BLaER1 treated with 17β-estradiol and CSF1 and Interleukin-3, amounts not matched to agents 10 nM and 100 nM (cell line): ENCODE measurements around the gene RNF213.
A peak's percentile ranks its signal among the peaks of the same experiment; 100 is the strongest.

ENCODE experiments used
- H3K27ac ChIP-seq, 11 experiments: shearing (Covaris generic); formaldehyde crosslinking; 2 replicates each; pipeline ENCODE4 v1.8.1; 2022
- H3K27me3 ChIP-seq, 11 experiments: shearing (Covaris generic); formaldehyde crosslinking; 2 replicates each; pipeline ENCODE4 v1.8.1; 2022
- H3K36me3 ChIP-seq, 11 experiments: shearing (Covaris generic); formaldehyde crosslinking; 2 replicates each; pipeline ENCODE4 v1.8.1; 2022
- H3K4me1 ChIP-seq, 10 experiments: shearing (Covaris generic); formaldehyde crosslinking; 2 replicates each; pipeline ENCODE4 v1.8.1; 2022
- H3K4me2 ChIP-seq, 11 experiments: shearing (Covaris generic); formaldehyde crosslinking; 2 replicates each; pipeline ENCODE4 v1.8.1; 2022
- H3K4me3 ChIP-seq, 10 experiments: shearing (Covaris generic); formaldehyde crosslinking; 2 replicates each; pipeline ENCODE4 v1.8.1; 2022
- H3K9ac ChIP-seq, 11 experiments: shearing (Covaris generic); formaldehyde crosslinking; 2 replicates each; pipeline ENCODE4 v1.8.1; 2022
- H3K9me3 ChIP-seq, 11 experiments: shearing (Covaris generic); formaldehyde crosslinking; replicated peaks in 1 of 11; 2 replicates each; pipeline ENCODE4 v1.8.1; 2022
- H4K20me1 ChIP-seq, 11 experiments: shearing (Covaris generic); formaldehyde crosslinking; 2 replicates each; pipeline ENCODE4 v1.8.1; 2022
- Cebpa-rat ChIP-seq, 11 experiments: shearing (Covaris generic); IDR thresholded peaks; 2 replicates each; pipeline ENCODE4 v1.8.1; 2022

Gene RNF213

GRCh38 chr17:80260791-80261158 is at the start of gene RNF213:
Gene RNF213 (plus strand): TSS chr17:80260852. CDS start chr17:80263682, 2,830 bp downstream.
- H3K4me1 ChIP-seq = peaks cover 69 to 83% (median 76%) of the 10 kb centered on the region in 10 experiments
- H3K4me3 ChIP-seq = peak within 1 kb of the TSS; percentile 71 to 97 (median 80)
- no peaks in the 10 kb centered on the region for H3K27me3 ChIP-seq
- H3K27ac ChIP-seq = peak within 1 kb of the TSS; percentile 88 to 98 (median 94)
- no peaks in the 10 kb centered on the region for H3K9me3 ChIP-seq
- no peak for TF ChIP-seq Cebpa-rat (IDR thresholded peaks at IDR 0.05)
- peak within 1 kb of the TSS; percentile 87 to 97 (median 93) for H3K9ac ChIP-seq
- peaks cover under 1 to 12% (median 5%) of the 10 kb centered on the region in 11 experiments; a peak in 18 of 22 replicates for H3K36me3 ChIP-seq
- peak within 1 kb of the TSS; percentile 94 to 100 (median 100) for H3K4me2 ChIP-seq
- H4K20me1 ChIP-seq = peaks cover 0 to 38% (median 10%) of the 10 kb centered on the region in 11 experiments; a peak in 15 of 22 replicates

- Histone ChIP-seq H3K4me2 (peak overlapping the region in 10 of 11 experiments; percentile 68 to 96 (median 82); a peak in 19 of 22 replicates), H3K27ac (peak overlapping the region in 10 of 11 experiments; percentile 56 to 94 (median 86); a peak in 20 of 22 replicates), H3K36me3 (peaks cover 0 to 94% (median 36%) of the 10 kb centered on the region in 11 experiments; a peak in 13 of 22 replicates), H3K4me3 (no peak overlapping the region; a peak in 1 of 20 replicates), H4K20me1 (peaks cover 0 to 100% (median 0%) of the 10 kb centered on the region in 11 experiments; a peak in 9 of 22 replicates), H3K4me1 (peaks cover 12 to 79% (median 43%) of the 10 kb centered on the region in 10 experiments), H3K9me3 (no peaks in the 10 kb centered on the region), H3K9ac (peak overlapping the region in 9 of 11 experiments; percentile 30 to 83 (median 76); a peak in 13 of 22 replicates), H3K27me3 (no peaks in the 10 kb centered on the region)
- TF ChIP-seq Cebpa-rat (IDR thresholded peaks at IDR 0.05) = no peak
Measured at GRCh38 chr17:80212109-80212508, 48.5 kb upstream of the RNF213 start.

GRCh38 chr17:80212511-80212910 is 48.1 kb upstream of the RNF213 start:
- TF ChIP-seq Cebpa-rat (IDR thresholded peaks at IDR 0.05) = no peak
- peaks cover 0 to 94% (median 36%) of the 10 kb centered on the region in 11 experiments; a peak in 13 of 22 replicates for H3K36me3 ChIP-seq
- peak overlapping the region in 10 of 11 experiments; percentile 56 to 94 (median 86); a peak in 21 of 22 replicates for H3K27ac ChIP-seq
- H3K9me3 ChIP-seq = no peaks in the 10 kb centered on the region
- peaks cover 0 to 100% (median 0%) of the 10 kb centered on the region in 11 experiments; a peak in 9 of 22 replicates for H4K20me1 ChIP-seq
- peak overlapping the region; percentile 28 to 96 (median 82); a peak in 19 of 22 replicates for H3K4me2 ChIP-seq
- H3K4me1 ChIP-seq = peaks cover 12 to 79% (median 45%) of the 10 kb centered on the region in 10 experiments
- H3K4me3 ChIP-seq = no peak overlapping the region; a peak in 1 of 20 replicates
- 0 out of 22 replicates have a peak, but pooled peaks cover 0 to under 1% (median 0%) of the 10 kb centered on the region in 11 experiments for H3K27me3 ChIP-seq
- peak overlapping the region in 10 of 11 experiments; percentile 30 to 83 (median 76); a peak in 17 of 22 replicates for H3K9ac ChIP-seq

GRCh38 chr17:80212962-80213642 is 47.5 kb upstream of the RNF213 start:
- peaks cover 15 to 79% (median 51%) of the 10 kb centered on the region in 10 experiments for H3K4me1 ChIP-seq
- no peaks in the 10 kb centered on the region for H3K9me3 ChIP-seq
- H3K4me2 ChIP-seq = peak overlapping the region; percentile 28 to 96 (median 82)
- peaks cover 0 to 100% (median 5%) of the 10 kb centered on the region in 11 experiments; a peak in 13 of 22 replicates for H4K20me1 ChIP-seq
- H3K27me3 ChIP-seq = peaks cover 0 to 6% (median 0%) of the 10 kb centered on the region in 11 experiments; a peak in 3 of 22 replicates
- peak overlapping the region in 3 of 10 experiments; percentile 9 to 28 (median 18); a peak in 5 of 20 replicates for H3K4me3 ChIP-seq
- H3K36me3 ChIP-seq = peaks cover 0 to 94% (median 36%) of the 10 kb centered on the region in 11 experiments; a peak in 13 of 22 replicates
- peak overlapping the region; percentile 53 to 83 (median 75) for H3K9ac ChIP-seq
- peak; percentile 24 to 85 (median 77); a peak in 19 of 22 replicates for TF ChIP-seq Cebpa-rat (IDR thresholded peaks at IDR 0.05)
- peak overlapping the region; percentile 37 to 94 (median 86); a peak in 21 of 22 replicates for H3K27ac ChIP-seq

- no peaks in the 10 kb centered on the region for H3K9me3 ChIP-seq
- H3K9ac ChIP-seq = peak overlapping the region; percentile 53 to 83 (median 75)
- H3K4me3 ChIP-seq = peak overlapping the region in 3 of 10 experiments; percentile 9 to 28 (median 18); a peak in 3 of 20 replicates
- peaks cover 20 to 79% (median 56%) of the 10 kb centered on the region in 10 experiments for H3K4me1 ChIP-seq
- H3K27ac ChIP-seq = peak overlapping the region; percentile 37 to 94 (median 86); a peak in 21 of 22 replicates
- H3K36me3 ChIP-seq = peaks cover 0 to 94% (median 36%) of the 10 kb centered on the region in 11 experiments; a peak in 13 of 22 replicates
- no peak for TF ChIP-seq Cebpa-rat (IDR thresholded peaks at IDR 0.05)
- H3K4me2 ChIP-seq = peak overlapping the region; percentile 28 to 96 (median 82)
- peaks cover 0 to 100% (median 10%) of the 10 kb centered on the region in 11 experiments; a peak in 14 of 22 replicates for H4K20me1 ChIP-seq
- peaks cover 0 to 9% (median 0%) of the 10 kb centered on the region in 11 experiments; a peak in 4 of 22 replicates for H3K27me3 ChIP-seq
Measured at GRCh38 chr17:80213643-80213975, 47.0 kb upstream of the RNF213 start.

GRCh38 chr17:80214012-80214877 is 46.4 kb upstream of the RNF213 start:
- H3K9ac ChIP-seq = peak overlapping the region; percentile 53 to 83 (median 75); a peak in 15 of 22 replicates
- H3K27ac ChIP-seq = peak overlapping the region; percentile 37 to 94 (median 86); a peak in 20 of 22 replicates
- peak overlapping the region in 10 of 11 experiments; percentile 68 to 96 (median 82); a peak in 20 of 22 replicates for H3K4me2 ChIP-seq
- peaks cover 27 to 79% (median 62%) of the 10 kb centered on the region in 10 experiments for H3K4me1 ChIP-seq
- peaks cover 0 to 92% (median 36%) of the 10 kb centered on the region in 11 experiments; a peak in 13 of 22 replicates for H3K36me3 ChIP-seq
- peaks cover 0 to 9% (median 0%) of the 10 kb centered on the region in 11 experiments; a peak in 4 of 22 replicates for H3K27me3 ChIP-seq
- no peaks in the 10 kb centered on the region for H3K9me3 ChIP-seq
- peaks cover 0 to 100% (median 14%) of the 10 kb centered on the region in 11 experiments; a peak in 15 of 22 replicates for H4K20me1 ChIP-seq
- no peak for TF ChIP-seq Cebpa-rat (IDR thresholded peaks at IDR 0.05)
- peak overlapping the region in 2 of 10 experiments; percentile 9 to 18; a peak in 2 of 20 replicates for H3K4me3 ChIP-seq

GRCh38 chr17:80214878-80215210 is 45.8 kb upstream of the RNF213 start:
- peak overlapping the region in 5 of 11 experiments; percentile 84 to 93 (median 87); a peak in 5 of 22 replicates for H3K27ac ChIP-seq
- H3K4me1 ChIP-seq = peaks cover 33 to 78% (median 65%) of the 10 kb centered on the region in 10 experiments
- H3K9ac ChIP-seq = peak overlapping the region in 1 of 11 experiments; percentile 34; a peak in 1 of 22 replicates
- H3K9me3 ChIP-seq = no peaks in the 10 kb centered on the region
- no peak for TF ChIP-seq Cebpa-rat (IDR thresholded peaks at IDR 0.05)
- peak overlapping the region in 6 of 11 experiments; percentile 82 to 96 (median 88); a peak in 9 of 22 replicates for H3K4me2 ChIP-seq
- H3K4me3 ChIP-seq = no peak overlapping the region
- H3K27me3 ChIP-seq = peaks cover 0 to 12% (median 2%) of the 10 kb centered on the region in 11 experiments; a peak in 13 of 22 replicates
- peaks cover 0 to 94% (median 17%) of the 10 kb centered on the region in 11 experiments; a peak in 15 of 22 replicates for H4K20me1 ChIP-seq
- H3K36me3 ChIP-seq = peaks cover 0 to 86% (median 34%) of the 10 kb centered on the region in 11 experiments; a peak in 13 of 22 replicates
